NCI-H748 (cell line): ENCODE measurements around the gene MYMK.

Experiments used
- DNase-seq: peaks from one replicate; lab custom pipeline; 2025; ENCODE audit not compliant: unreplicated experiment; lab: John Stamatoyannopoulos, UW

The MYMK gene

DNA sequence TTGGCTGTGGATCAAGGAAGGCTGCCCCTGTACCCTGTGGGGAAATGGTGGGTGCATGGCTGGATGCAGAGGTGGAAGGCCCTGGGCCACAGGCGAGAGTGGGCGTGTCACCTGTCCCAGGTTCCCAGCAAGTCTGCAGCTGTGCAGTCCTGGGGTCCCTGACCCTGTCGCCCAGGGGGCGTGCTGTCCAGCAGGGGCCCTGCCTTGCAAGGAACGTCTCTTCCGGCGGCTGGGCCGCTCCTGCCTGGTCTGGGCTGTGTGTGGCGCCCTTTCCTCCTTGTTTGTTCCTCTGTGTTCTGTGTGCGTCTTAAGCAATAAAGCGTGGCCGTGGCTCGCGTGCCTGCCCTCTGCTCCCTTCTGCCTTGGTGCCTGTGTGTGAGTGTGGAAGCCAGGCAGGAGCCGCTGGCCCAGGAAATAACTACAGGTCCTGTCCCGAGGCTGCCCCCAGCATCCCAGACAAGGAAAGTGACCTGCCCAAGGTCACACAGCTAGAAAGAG lies 54.3 kb downstream of the MYMK start:
- DNase-seq = no peak

DNA sequence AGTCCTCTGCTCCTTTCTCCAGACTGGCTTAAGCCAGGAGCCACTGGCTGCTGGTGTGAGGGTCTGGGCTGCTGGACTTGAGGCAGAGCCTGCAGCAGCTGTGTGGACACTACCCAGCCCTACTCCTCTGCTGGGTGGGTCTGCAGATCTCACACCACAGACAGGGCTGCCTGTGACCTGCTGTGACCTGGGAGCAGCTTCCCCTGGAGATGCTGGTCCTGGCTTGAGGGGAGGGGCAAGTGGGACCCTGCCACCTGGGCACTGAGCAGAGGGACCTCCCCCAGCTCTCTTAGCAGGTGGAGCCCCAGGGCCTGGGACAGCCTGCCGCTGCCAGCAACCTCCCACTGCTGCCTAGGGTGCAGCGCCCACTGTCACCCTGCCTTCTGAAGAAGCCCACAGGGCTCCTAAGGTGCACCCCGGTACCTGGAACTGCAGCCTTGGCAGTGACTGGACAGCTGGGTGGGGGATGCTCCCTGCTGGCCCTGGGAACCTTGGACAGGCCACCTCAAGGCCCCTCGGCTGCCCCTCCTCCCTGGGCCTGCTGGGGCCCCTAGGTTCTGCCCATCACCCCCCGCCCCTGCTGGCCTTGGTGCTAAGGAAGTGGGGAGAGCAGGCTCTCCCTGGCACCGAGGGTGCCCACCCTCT lies 55.9 kb downstream of the MYMK start:
- no peak for DNase-seq

DNA sequence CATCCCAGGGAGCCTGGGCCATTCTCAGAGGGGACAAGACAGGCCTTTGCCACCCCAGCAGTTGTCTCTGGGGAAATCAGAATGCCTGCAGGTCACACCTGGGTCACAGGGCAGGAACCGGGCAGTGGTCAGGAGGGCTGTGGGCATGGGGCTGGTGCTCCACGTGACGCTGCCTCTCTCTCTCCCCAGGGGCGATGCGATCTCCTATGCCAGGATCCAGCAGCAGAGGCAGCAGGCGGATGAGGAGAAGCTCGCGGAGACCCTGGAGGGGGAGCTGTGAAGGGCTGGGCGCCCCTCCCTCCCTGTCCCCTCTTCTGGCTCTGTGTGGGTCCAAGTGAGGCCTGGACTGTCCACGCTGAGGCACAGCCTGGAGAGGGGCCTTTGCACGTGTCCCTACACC lies 56.4 kb downstream of the MYMK start:
- DNase-seq = no peak

DNA sequence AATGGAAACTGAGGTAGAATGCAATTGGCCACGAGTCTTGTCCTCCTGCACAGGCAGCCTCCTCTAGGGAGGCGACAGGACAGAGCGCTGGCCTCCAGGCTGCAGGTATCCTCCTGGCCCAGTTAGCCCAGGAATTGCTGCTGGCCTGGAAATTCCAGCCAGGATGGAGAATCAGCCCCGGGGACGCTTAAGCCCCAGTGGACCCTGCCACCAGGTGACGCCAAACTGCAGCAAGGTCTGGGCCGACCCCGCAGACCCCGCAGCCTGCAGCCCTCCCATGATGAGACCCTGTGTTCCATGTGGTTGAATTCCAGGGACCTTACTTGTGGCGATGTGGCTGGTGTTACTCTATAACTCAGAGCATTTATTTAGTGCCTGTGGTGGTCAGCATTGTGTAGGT lies 57.7 kb downstream of the MYMK start:
- DNase-seq = no peak

DNA sequence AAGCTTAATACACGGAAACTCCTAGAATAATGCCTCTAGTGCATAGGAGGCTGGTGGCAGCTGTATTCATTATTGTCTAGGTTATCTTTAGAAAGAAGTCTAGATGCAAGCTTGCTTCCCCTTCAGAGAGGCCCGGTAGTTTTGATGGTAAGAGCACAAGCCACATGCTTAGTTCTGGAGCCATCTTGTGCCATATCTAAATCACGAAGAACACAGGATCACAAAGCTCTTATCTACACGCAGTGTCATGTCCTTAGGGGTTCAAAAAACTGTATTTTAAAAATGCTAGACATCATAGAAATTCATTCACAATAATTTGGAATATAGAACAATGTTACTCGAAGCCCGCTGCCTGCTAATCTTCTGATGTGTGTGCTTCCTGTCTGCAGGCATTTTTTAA lies 58.8 kb downstream of the MYMK start:
- no peak for DNase-seq

DNA sequence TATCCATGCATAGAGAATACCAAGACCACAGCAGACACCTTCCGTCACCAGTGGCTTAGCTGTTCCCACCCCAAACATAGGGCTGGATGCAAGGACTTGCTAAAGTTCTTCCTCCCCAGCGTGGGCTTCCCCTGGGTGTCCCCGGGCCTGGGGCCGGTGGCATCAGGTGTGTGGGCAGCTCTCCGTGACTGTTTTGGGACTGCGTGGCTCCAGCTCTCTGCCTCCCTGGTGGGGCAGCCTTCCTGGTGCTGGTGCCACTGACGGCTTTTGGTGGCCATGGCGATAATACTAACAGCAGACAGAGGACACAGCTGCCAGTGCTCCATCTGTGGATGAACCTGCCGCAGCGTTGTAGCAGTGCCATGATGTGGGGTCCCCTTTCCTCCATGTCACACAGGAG lies 60.1 kb downstream of the MYMK start:
- DNase-seq = no peak
